HCT116 (cell line): ENCODE measurements around the gene ASCL2. TPM values are rescaled to one million over a fixed set of nuclear protein-coding genes. Genes with fewer than 3 reads are reported as not detected.

Source experiments
- ATAC-seq: fragments of 200-7000 bp; cut with Tn5 transposase; 2 replicates; pipeline ENCODE4 v1.9.1; 2020; ENCODE audit warnings: mild to moderate bottlenecking, moderate library complexity
- BruUV-seq: library from RNA; stranded (reverse); fragments of 400-500 nt; replicated peaks from 2 replicates; lab custom pipeline; 2021; lab: Mats Ljungman, UMichigan
- CTCF ChIA-PET: fragments of 300-600 bp; sonication (Branson Sonifier 250); formaldehyde crosslinking; loops from one replicate; lab custom pipeline; 2021; ENCODE audit warnings: antibody characterized with exemption; lab: Charles Lee
- POLR2A ChIA-PET: fragments of 300-600, 350-600 bp; sonication (Branson Sonifier 250); formaldehyde crosslinking; loops from one replicate; lab custom pipeline; 2021; ENCODE audit warnings: antibody characterized with exemption; lab: Charles Lee
- RAD21 ChIA-PET, 2 experiments: fragments of 300-600 bp; sonication (Branson Sonifier 250); formaldehyde crosslinking; loops; one replicate each; lab custom pipeline; 2023; ENCODE audit warnings: low total read pairs in 2 of 2; ENCODE audit not compliant: uncharacterized antibody in 2 of 2, unreplicated experiment in 2 of 2, low non-redundant PET in 1 of 2; lab: Charles Lee
- DNase-seq: peaks from one replicate; pipeline ENCODE4 v3.0.0-alpha.2; 2010; ENCODE audit warnings: low read depth, low spot score
- H2AFZ ChIP-seq: fragments of 200-600 bp; shearing (Covaris generic), sonication (generic); 2 replicates; pipeline ENCODE4 v1.6.1; 2017; ENCODE audit warnings: low read depth, mixed run types, mixed read lengths, antibody characterized with exemption, low read length; ENCODE audit not compliant: poor library complexity, severe bottlenecking
- H3K27ac ChIP-seq: 2 replicates; pipeline ENCODE4 v1.5.1; 2012; ENCODE audit warnings: low read depth, low read length
- H3K27me3 ChIP-seq: fragments of 200-600 bp; sonication (generic); 2 replicates; pipeline ENCODE4 v1.6.1; 2016; ENCODE audit warnings: mixed run types, low read length, mixed read lengths; ENCODE audit not compliant: insufficient read depth
- H3K36me3 ChIP-seq, 2 experiments: fragments of 200-500 bp in 1 of 2; fragments of 200-600 bp in 1 of 2; sonication (Bioruptor generic) in 1 of 2; sonication (generic) in 1 of 2; 2 replicates each; pipeline versions ENCODE4 v1.5.1 to v1.6.1; 2014 to 2016; ENCODE audit warnings: low read length in 2 of 2, inconsistent platforms in 1 of 2, mixed read lengths in 1 of 2, mixed run types in 1 of 2; ENCODE audit not compliant: insufficient read depth in 2 of 2, control insufficient read depth in 1 of 2
- H3K4me1 ChIP-seq, 2 experiments: fragments of 200-600 bp in 1 of 2; sonication (generic) in 1 of 2; 2 replicates each; pipeline versions ENCODE4 v1.5.1 to v1.6.1; 2012 to 2017; ENCODE audit warnings: low read length in 2 of 2, inconsistent platforms in 1 of 2, mild to moderate bottlenecking in 1 of 2, mixed read lengths in 1 of 2, mixed run types in 1 of 2, moderate library complexity in 1 of 2; ENCODE audit not compliant: insufficient read depth in 2 of 2, control insufficient read depth in 1 of 2
- H3K4me2 ChIP-seq: fragments of 200-600 bp; sonication (generic); 2 replicates; pipeline ENCODE4 v1.6.1; 2017; ENCODE audit warnings: mixed run types, low read length, mixed read lengths
- H3K4me3 ChIP-seq, 2 experiments: fragments of 200-600 bp in 1 of 2; sonication (generic) in 1 of 2; replicated peaks in 1 of 2; 2 replicates each; pipeline ENCODE4 v1.5.1; 2011 to 2016; ENCODE audit warnings: low read length in 2 of 2, control low read depth in 1 of 2, low read depth in 1 of 2, mild to moderate bottlenecking in 1 of 2, mixed read lengths in 1 of 2, mixed run types in 1 of 2
- H3K79me2 ChIP-seq: fragments of 200-600 bp; sonication (generic); 2 replicates; pipeline ENCODE4 v1.6.1; 2017; ENCODE audit warnings: mild to moderate bottlenecking, mixed run types, low read length, moderate library complexity, mixed read lengths; ENCODE audit not compliant: insufficient read depth
- H3K9ac ChIP-seq: fragments of 200-600 bp; sonication (generic); 2 replicates; pipeline ENCODE4 v1.6.1; 2016; ENCODE audit warnings: low read length, mixed read lengths
- H3K9me2 ChIP-seq: fragments of 200-600 bp; sonication (generic), shearing (Covaris generic); 2 replicates; pipeline ENCODE4 v1.6.1; 2017; ENCODE audit warnings: mixed run types, mild to moderate bottlenecking, moderate library complexity; ENCODE audit not compliant: insufficient read depth
- H3K9me3 ChIP-seq, 2 experiments: fragments of 200-500 bp in 1 of 2; fragments of 200-600 bp in 1 of 2; sonication (Bioruptor generic) in 1 of 2; sonication (generic) in 1 of 2; 2 replicates each; pipeline ENCODE4 v1.6.1; 2014 to 2017; ENCODE audit warnings: low read length in 2 of 2, mixed read lengths in 2 of 2, inconsistent platforms in 1 of 2, low read depth in 1 of 2, mild to moderate bottlenecking in 1 of 2, mixed run types in 1 of 2, moderate library complexity in 1 of 2; ENCODE audit not compliant: control insufficient read depth in 1 of 2, insufficient read depth in 1 of 2
- H4K20me1 ChIP-seq: fragments of 200-600 bp; sonication (generic), shearing (Covaris generic); 2 replicates; pipeline ENCODE4 v1.6.1; 2017; ENCODE audit warnings: mixed run types, mild to moderate bottlenecking, moderate library complexity; ENCODE audit not compliant: insufficient read depth
- FOSL1 ChIP-seq: IDR thresholded peaks from 2 replicates; pipeline ENCODE4 v1.6.1; 2012; ENCODE audit warnings: low read depth
- POLR2A ChIP-seq: IDR thresholded peaks from 2 replicates; pipeline ENCODE4 v1.7.0; 2011; ENCODE audit warnings: borderline replicate concordance; ENCODE audit not compliant: insufficient read depth, insufficient read length; ENCODE audit errors: extremely low read depth
- intact Hi-C: fragments of 100-400 bp; cut with micrococcal nuclease; formaldehyde crosslinking; loops from 2 replicates; pipeline ENCODE4 v1.10.0; 2022
- total RNA-seq: library from RNA; stranded (reverse); gene quantifications from one replicate; pipeline ENCODE4 v1.2.1, GENCODE V29; 2021; ENCODE audit not compliant: unreplicated experiment
- TF ChIP-seq, protein P1 (sequence below), 3 experiments: fragments of 200-600 bp in 1 of 3; sonication (generic) in 1 of 3; IDR thresholded peaks in 2 of 3; conservative IDR thresholded peaks in 1 of 3; 2 replicates each; pipeline ENCODE4 v1.5.1; 2012 to 2017; ENCODE audit warnings: low read depth in 2 of 3, low read length in 2 of 3, antibody characterized with exemption in 1 of 3, borderline replicate concordance in 1 of 3, control low read depth in 1 of 3, mild to moderate bottlenecking in 1 of 3, mixed read lengths in 1 of 3, mixed run types in 1 of 3, moderate library complexity in 1 of 3; ENCODE audit not compliant: insufficient read depth in 1 of 3

Gene ASCL2
- total RNA-seq, 1 experiment from 2014 or later: not detected

DNA sequence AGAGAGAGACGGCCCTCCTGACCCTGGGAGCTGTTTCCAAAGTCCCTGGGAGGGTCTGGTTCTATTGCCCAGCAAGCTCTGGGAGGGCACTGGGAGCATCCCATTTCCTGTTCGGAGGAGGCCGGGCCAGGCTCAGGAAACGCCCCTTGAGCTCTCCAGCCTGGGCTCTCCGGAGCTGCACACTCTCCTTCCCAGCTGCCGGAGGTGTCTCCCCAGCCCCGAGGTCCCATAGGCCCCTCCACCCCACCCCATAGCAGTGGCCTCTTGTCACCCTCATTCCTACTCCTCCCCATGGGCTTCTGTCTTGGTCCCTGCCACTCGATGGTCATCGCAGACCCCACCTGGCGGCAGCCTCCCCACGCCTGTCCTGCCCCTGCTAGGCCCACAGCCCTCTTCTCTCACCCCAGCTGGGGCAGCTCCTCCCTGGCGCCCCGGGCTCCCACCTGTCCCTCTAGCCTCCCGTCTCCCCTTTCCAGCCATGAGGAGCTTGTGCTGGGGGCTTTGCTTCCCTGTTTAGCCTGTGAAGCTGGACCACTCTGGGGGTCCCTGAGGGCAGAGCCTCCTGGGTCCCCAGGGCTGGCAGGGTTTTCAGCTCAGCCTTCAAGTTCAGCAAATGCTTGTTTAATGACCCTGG, 34.2 kb upstream of the ASCL2 start:
- CTCF ChIA-PET: interaction anchor here (0.7 to 6.2 kb wide), 17 partner anchors 9 to 227 kb away, joined by 3 to 225 read pairs (median 4); partner anchors contain the start of genes CD81 and TSSC4
- H3K4me1 ChIP-seq: no peaks in the 10 kb centered on the region
- no peak overlapping the region for H3K4me2 ChIP-seq
- ATAC-seq (no peak), DNase-seq (no peak)
- no peak overlapping the region for H3K9ac ChIP-seq
- no peak for TF ChIP-seq FOSL1
- no peak for TF ChIP-seq POLR2A
- TF ChIP-seq, protein P1, sequence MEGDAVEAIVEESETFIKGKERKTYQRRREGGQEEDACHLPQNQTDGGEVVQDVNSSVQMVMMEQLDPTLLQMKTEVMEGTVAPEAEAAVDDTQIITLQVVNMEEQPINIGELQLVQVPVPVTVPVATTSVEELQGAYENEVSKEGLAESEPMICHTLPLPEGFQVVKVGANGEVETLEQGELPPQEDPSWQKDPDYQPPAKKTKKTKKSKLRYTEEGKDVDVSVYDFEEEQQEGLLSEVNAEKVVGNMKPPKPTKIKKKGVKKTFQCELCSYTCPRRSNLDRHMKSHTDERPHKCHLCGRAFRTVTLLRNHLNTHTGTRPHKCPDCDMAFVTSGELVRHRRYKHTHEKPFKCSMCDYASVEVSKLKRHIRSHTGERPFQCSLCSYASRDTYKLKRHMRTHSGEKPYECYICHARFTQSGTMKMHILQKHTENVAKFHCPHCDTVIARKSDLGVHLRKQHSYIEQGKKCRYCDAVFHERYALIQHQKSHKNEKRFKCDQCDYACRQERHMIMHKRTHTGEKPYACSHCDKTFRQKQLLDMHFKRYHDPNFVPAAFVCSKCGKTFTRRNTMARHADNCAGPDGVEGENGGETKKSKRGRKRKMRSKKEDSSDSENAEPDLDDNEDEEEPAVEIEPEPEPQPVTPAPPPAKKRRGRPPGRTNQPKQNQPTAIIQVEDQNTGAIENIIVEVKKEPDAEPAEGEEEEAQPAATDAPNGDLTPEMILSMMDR (IDR thresholded peaks at IDR 0.05 in 2 of 3, conservative IDR thresholded peaks at IDR 0.05 in 1 of 3; ENCODE audit: borderline replicate concordance in 1 of 3, insufficient read depth in 1 of 3, low read depth in 2 of 3, low read length in 2 of 3): no peak
- H3K9me3 ChIP-seq: no peaks in the 10 kb centered on the region
- H3K9me2 ChIP-seq: no peaks in the 10 kb centered on the region
- RAD21 ChIA-PET: interaction anchor here (0.8 to 3.1 kb wide), 6 partner anchors 94 to 118 kb away, joined by 3 to 56 read pairs (median 6); partner anchors contain the start of gene TSSC4 (in 1 of the 2)
- H3K27ac ChIP-seq: no peak overlapping the region; the same call in 1 of the 2 replicates
- H4K20me1 ChIP-seq: no peaks in the 10 kb centered on the region
- no peak overlapping the region for H2AFZ ChIP-seq
- no TSS peak for BruUV-seq
- no peak overlapping the region for H3K4me3 ChIP-seq
- no peaks in the 10 kb centered on the region for H3K36me3 ChIP-seq
- POLR2A ChIA-PET: interaction anchor here (1.7 kb wide), 1 partner anchor 115 kb away, joined by 5 read pairs; no protein-coding TSS in a partner anchor
- intact Hi-C loops: loop anchor here (1.0 to 5.0 kb wide), 2 partner anchors 98 to 115 kb away; partner anchors contain the start of gene TSSC4
- no peaks in the 10 kb centered on the region for H3K79me2 ChIP-seq
- no peaks in the 10 kb centered on the region for H3K27me3 ChIP-seq
